Activated effector memory CD4-positive, alpha-beta T cell treated with anti-CD3 and anti-CD28 coated beads, Interleukin-2, amount 50 U/mL, for 16 hours (primary cell): ENCODE measurements around the gene IL7R.

ENCODE experiments used
- DNase-seq: peaks from one replicate; pipeline ENCODE4 v3.0.0-alpha.2; 2020

Gene IL7R, protein sequence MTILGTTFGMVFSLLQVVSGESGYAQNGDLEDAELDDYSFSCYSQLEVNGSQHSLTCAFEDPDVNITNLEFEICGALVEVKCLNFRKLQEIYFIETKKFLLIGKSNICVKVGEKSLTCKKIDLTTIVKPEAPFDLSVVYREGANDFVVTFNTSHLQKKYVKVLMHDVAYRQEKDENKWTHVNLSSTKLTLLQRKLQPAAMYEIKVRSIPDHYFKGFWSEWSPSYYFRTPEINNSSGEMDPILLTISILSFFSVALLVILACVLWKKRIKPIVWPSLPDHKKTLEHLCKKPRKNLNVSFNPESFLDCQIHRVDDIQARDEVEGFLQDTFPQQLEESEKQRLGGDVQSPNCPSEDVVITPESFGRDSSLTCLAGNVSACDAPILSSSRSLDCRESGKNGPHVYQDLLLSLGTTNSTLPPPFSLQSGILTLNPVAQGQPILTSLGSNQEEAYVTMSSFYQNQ

DNA sequence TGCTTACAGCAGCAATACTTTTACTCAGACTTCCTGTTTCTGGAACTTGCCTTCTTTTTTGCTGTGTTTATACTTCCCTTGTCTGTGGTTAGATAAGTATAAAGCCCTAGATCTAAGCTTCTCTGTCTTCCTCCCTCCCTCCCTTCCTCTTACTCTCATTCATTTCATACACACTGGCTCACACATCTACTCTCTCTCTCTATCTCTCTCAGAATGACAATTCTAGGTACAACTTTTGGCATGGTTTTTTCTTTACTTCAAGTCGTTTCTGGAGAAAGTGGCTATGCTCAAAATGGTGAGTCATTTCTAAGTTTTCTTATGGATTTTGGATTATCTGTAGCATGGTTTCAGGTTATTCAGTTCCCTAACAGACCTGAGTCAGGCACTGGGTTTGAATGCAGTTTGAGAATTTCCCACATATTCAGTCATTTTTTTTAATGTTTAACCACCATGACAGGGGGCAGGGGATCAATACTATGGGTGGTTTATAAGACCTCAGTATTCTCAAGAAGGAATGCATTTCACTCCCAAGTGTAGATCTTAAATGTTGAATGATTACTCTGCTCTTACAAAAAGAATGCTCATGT lies at the start of gene IL7R:
TSS of gene IL7R (plus strand) at position 127 of the 587 bp plus-strand sequence. CDS start at position 214, 87 bp downstream.
- DNase-seq = no peak

DNA sequence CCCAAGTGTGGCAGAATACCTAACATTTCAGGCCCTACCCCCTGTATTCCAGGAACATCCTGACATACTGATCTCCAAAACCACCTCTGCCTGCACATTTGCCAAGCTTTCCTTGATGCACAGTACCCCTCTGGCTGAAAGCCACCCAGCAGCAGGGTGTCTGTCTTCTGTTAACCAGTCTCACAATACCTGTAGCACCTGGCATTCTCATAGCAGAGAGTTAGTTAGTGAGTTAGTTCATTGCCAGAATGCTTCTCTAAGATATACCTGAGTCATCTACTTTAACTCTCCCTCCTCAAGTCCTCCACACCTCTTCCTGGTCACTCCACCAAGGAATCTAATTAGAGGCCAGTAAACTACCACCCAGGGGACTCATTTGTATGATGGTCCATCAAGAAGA lies 46.1 kb upstream of the IL7R start:
- no peak for DNase-seq

DNA sequence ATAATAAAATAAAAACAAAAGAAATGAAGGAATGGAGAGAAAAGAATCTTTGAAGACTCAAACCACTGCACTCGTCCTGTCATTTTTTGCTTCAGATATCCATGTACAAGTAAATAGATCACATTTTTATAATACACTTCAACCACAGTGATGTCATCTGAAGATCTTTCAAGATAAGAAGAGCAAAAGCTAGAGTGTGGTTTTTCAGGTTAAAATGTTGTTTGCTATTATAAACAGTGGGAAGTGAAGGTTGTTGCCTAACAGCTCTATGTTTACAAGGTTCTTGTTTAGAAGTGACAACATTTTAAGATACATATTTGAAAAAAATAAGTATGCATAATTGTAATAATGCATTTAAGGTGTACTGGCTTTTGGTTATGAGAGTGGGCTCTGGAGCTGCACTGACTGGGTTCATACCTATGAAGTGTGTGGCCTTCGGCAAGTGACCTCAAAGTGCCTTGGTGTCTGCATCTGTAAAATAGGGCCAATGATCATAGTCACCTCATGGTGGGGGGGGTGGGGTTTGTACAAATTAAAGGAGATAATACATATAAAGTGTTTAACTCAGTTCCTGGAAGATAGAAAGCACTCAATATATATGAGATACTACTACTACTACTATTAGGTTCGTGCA lies 45.5 kb upstream of the IL7R start:
- peak; percentile 77 for DNase-seq

DNA sequence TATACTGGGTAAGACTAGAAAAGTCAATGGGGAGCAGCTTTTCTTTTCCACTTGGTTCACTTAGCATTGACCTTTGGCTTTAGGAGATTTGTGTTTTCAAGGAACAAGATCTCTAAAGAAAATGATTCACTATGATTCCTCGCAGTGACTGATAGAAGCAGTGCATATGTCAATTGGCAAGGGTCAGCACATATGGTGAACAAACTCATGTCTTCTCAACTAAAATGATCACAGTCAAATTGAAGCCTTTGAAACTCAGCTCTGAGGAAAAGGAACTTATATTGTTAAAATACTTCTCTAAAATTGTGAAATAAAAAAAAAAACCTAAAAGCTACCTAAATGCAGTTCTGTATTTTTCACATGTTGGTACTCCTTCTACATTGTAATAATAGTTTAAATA lies 43.2 kb upstream of the IL7R start:
- DNase-seq = no peak

DNA sequence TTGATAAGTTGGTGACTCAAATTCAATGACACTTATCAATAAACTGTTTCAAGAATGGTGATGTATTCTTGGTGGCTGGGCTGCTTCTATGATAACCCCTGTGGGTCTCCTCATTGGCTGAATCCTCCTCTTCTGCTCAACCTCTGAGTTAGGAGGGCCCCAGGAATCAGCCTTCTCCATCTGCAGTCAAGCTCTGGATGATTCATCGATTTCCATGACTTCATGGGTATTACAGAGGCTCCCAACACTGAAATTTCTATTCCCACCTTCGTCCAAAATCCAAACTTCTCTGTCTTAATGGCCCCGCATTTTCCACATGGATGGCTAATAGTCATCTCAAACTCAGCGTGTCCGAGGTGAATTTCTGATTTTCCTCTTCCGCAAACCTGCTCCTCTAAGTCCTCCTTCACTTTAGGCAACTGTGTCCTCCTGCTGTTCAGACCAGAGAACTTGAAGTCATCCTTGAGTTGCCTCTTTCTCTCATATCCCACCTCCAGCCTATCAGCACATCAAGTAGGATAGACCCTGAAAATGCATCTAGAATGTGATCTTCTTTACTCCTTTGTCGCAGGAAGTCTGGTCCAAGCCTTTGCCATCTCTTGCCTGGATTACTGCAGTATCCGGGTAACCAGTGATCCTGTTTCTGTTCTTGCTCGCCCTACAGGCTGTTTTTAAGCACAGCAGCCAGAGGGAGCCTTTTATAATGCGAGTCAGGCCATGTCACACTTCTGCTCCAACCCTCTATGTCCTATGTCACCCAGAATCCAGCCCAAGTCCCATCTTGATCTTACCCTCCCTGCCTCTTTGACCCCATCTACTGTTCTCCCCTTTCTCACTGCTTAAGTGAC lies 41.4 kb upstream of the IL7R start:
- DNase-seq = no peak

DNA sequence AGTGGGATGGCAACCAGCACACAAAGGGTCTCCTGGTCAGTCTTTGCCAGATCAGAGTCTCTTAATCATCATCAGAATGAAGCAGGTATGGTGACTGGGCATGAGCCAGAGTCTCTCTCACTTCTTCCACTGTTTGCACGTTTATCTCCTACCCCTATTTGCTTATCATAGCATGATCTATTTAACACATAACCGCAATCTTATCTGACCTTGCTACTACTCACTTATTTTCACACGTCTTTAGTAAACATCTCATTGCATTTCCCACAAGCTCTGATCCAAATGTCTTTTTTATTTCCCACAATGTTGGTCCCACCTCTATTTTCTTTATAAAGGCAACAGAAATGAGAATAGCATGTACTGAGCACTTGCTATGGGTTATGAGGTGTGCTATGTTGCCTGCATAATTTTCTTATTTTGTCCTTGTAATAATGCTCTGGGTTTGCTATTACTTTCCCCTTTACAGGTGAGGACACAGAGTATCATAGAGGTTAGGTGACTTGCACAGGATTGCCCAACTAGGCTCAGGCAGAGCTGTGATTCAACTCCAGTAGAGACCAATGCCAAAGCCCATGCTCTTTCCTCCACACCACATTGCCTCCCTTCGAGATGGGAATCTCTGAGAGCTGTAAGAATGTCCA lies 39.7 kb upstream of the IL7R start:
- DNase-seq = peak; percentile 71

DNA sequence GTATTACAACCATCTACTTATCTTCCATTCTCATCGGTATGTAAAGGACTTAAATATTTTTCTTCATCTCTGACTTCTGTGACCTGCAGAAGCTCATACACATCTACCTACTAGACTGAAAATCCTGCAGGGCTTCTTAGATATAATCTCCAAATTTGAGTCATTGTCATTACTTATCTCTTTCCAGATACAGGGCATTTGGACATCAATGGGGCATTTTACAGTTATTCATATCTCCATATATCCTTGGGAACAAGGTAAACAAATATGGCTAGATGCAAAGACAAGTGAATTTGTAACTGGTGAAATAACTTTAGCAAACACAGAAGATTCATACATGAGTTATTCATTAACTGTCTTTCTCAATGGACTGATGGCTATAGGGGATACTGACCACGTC lies 37.7 kb upstream of the IL7R start:
- DNase-seq = no peak

DNA sequence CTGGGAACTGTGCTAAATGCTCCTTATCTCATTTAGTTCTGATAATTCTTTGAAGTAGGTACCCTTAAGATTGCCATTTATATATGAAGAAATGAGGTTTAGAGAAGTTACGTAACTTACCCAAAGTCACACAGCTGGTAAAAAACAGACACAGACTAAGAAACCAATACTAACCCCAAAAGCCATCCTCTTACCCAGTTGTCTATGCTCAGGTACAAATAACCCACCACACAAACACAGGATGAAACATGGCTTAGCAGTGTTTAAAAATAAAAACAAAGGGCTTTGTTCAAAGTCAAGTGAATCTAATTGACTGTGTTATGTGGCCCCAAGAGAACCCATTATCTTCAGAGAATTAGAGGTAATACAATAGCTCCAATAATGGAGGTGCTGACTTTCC lies 37.0 kb upstream of the IL7R start:
- no peak for DNase-seq

DNA sequence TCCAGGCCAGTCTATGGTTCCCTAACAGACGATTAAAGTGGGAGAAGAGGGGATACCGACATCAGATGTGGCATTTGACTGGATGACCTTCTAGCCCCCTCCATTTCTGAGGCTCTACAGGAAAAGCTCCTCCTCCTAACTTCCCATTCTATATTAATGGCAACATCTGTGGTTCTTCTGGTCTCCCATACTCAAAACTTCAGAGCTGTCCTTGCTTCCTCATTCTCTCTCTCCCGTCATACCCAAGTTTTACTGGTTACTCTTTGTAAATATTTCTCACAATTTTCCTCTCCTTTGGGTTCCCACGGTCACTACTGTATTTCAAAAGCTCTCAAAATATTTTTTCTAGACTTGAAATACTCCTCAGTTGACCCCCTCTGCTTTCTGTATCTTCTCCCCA lies 36.0 kb upstream of the IL7R start:
- no peak for DNase-seq

DNA sequence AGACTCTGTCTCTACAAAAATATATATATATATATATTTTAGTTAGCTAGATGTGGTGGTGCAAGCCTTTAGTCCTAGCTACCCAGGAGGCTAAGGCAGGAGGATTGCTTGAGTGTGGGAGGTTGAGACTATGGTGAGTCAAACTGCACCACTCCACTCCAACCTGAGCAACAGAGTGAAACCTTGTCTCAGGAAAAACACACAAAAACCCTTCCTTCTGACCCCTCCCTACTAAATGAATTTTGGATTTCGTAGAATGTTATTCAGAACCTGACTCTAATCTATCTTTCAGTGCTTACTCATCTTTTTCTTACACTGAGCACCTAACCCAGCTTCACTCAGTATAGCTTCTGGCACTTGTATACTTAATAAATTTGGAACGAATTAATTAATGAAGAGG lies 35.2 kb upstream of the IL7R start:
- peak; percentile 72 for DNase-seq

DNA sequence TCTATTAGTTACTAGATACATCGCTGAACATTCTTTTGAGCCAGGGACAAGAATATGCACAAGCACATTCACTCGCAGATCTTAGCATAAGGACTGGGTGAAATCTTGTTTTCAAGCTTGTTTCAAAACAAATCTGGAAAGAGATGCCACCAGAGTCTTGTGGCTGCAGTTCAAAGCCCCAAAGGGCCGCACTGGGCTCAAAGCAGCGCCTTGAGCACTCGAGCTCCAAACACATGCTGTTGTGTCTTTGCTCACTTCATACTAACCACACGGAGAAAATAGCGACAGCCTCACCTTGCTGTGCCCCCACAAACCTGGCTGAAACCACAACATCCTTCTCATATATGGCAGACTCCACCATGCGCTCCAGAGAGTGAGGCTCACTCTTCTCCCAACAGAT lies 34.2 kb upstream of the IL7R start:
- no peak for DNase-seq

DNA sequence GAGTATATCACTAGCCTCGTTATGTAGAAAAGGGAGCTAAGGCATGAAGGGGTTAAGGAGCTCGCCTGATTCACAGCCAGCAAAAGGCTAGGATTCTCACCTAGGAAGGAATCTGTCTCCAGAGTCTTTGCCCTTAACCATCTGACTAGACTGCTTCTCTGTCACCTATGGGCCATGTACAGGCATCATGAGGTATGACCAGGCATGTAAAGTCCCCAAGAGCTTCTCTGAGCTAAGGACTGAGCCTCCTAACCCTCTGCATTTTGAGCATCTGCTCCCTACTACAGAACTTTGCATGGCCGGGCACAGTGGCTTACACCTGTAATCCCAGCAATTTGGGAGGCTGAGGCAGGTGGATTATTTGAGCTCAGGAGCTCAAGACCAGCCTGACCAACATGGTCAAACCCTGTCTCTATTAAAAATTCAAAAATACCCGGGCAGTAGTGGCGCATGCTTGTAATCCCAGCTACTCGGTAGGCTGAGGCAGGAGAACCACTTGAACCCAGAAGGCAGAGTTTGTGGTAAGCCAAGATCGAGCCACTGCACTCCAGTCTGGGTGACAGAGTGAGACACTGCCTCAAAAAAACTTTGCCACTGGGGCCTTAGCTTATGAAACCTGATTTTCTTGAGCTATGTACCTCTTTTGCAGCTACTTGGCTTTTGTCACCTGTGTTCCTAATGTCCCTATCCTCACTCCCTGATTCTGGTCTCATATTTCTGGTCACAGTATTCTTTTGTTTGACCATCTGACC lies 33.2 kb upstream of the IL7R start:
- DNase-seq = no peak

DNA sequence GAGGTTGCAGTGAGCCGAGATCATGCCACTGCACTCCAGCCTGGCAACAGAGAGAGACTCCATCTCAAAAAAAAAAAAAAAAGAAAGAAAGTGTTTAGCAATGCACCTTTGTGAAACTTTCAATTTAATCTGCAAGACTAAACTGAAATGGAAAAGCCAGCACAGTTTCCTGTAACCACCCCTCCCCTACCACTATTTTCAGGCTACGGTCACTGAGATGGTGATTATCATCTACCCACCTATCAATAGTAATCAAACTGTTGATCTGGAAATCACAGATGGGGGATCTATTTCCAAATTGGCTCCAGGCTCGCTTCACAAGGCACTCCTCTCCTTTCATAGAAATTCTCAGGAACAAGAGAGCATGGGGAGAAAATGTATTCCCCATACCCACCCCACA lies 30.6 kb upstream of the IL7R start:
- no peak for DNase-seq

DNA sequence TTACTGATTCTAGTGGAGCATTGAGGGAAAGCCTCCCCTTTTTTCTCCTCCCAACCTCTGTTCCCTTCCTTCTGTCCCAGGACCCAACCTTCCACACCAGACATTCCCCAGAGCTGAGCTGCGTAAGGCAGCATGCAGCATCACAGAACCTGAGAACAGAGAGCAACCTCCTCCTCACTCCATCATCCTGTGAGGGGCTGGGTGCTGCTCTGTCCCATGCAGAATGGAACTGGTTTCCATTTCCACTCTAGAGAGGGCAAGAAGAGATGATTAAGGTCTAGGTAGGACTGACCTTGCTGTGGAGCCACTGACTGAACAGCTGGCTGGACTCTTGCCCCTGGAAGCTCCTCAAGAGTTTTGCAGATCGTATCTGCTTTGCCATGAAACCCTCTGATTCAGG lies 30.1 kb upstream of the IL7R start:
- DNase-seq = no peak

DNA sequence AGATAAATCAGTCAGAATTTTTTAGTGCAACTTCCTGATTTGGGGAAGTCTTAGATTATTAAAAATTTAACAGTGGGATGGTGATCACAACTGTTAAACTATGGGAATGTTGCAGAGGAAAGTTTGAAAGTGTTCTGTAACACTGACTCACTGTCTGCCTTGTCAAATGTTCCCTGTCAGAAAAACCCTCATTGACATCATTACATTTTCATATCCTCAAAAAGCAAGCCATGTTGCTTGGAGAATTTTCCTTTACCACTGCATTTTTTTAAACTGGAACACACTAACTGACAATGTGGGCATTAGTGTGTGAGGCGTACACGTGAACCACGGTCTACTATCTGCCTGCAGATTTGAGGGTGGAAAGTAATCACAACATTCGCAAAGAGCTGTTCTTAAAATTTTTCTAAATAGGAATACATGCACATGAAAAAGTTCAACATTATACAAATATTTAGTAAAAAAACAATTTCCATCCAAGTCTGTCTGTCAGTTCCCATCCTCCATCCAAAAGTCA lies 28.6 kb upstream of the IL7R start:
- no peak for DNase-seq

DNA sequence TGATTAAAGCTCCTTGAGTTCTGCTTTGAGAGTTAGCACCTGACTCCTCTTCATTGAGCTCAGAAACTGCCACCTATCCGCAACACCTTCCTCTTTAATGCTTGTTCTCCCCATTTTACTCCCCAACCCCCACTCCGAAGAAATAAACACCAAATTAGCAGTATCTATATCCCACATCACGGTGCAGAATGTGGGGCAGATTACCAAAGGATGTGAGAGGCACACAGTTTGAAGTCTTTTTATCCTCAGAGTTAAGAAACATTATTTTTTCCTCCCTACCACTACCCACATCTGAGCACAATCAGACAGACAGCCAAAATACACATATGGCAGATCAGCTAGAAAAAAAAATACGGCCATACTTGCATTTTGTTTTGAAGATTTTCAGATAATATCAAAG lies 26.1 kb upstream of the IL7R start:
- DNase-seq = no peak

DNA sequence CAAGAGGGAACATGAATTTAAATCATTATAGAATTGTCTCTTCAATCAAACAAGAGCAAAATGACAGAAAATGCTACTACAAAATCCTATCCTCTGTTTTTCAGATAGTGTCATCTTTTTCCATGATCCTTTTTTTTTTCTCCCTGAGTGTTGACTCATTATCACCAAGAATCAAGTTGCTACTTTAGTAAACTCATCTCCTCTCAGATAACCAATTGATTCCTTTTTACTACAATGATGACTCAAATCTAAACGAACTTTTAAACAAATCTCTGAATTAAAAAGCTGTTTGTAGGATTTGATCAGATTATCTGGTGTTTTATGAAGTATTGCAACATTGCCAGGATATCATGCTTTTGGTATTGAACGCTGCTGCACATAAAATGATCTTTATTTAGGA lies 23.9 kb upstream of the IL7R start:
- no peak for DNase-seq

DNA sequence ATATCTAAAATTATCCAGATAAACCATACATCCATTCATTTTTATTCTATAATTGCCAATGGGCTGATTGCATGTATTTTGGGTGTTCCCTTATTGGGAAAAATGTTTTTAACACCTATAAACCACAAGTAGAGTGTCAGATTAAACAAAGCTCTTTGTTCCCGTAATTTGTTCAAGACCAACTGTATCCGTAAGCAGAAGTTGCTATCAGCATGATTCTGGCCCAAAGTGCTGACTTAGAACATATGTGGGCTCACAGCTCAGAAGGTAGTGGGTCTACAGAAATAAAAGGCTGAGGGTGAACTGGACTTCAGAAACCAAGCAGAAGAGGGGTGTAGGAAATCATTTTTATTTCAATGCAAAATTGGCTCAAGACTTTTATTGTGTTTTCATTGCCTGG lies 23.5 kb upstream of the IL7R start:
- no peak for DNase-seq

DNA sequence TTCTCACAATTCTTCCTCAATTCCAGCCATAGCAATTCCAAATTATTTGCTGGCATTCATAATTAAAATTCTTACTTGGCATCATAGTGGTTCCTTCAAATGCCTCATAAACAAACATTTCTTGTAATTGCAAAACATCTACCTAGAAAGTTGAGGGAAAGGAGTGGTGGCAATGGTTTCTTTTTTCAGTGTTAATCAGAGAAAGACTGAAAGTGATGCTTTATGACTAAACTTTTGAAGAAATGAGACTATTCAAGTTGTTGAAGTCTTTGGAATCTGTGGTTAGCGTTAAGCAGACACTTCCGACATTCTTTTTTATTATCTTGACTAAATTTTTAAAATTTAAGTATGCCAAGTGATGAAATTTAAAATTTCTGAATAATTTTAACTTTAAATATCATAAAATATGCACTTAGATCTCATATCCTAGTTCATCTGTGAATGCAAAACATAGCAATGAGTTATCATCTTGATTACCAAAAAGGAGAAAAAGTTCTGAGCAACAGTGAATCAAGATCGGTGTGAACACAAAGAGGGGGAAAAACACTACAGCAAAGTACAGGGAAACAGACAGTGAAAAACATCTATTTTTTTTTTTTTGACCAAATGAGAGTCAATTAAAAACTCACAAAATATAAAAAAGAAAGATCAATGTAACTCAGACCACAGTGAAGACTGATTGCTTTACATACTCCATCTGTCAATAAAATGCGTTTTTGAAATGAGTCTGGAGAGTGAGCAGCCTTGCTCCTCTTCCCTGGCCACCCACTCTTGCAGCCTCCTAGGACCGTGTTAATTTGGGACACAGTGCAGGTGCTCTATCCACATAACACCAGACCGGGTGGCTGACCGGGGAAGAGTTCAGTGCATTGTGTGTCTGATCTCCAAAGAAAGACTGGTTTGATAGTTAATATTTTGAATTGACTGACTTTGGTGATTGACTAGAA lies 20.6 kb upstream of the IL7R start:
- no peak for DNase-seq

DNA sequence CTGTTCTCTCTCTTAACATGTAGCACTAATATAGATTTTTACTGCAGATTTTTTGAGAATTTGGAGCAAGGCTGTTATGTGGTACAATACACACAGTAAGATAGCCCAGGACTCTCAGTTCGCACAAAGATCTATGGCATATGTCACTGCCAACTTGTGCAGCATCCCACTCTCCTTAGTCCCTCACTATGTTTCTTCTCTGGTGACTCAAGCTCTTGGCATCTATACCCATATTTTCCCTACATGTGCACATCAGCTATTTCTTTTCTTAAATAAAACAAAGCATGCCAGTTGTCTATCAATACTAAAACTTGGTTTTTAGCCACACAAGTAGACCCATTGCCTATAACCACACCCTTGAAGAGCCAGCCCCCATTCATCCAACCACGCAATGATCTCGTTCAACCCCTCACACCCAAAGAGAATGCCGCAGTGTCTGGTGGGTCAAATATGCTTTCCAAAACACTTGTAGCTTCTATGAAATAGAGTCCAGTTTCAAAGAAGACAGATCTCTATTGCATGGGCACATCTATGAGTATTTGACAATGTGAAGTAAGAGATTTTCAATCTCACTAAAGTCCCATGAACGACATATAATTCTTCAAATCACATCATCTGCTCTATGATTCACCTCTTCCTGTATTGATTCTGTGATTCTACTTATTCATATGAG lies 18.2 kb upstream of the IL7R start:
- no peak for DNase-seq
